Left kidney (tissue), 2 donors: ENCODE results near the gene FRMD7. TPM values are rescaled to one million over a fixed set of nuclear protein-coding genes. Genes with fewer than 3 reads are reported as not detected.

Experiments
- DNase-seq: peaks from one replicate; pipeline ENCODE4 v3.0.0-alpha.2; 2013
- polyA plus RNA-seq: library from polyadenylated mRNA; unstranded; fragments of 120-200 nt; gene quantifications from one replicate; pipeline ENCODE4 v1.2.1, GENCODE V29; 2013; ENCODE audit not compliant: insufficient read length

Gene FRMD7
- polyA plus RNA-seq, 1 donor = 1.3 TPM

DNA sequence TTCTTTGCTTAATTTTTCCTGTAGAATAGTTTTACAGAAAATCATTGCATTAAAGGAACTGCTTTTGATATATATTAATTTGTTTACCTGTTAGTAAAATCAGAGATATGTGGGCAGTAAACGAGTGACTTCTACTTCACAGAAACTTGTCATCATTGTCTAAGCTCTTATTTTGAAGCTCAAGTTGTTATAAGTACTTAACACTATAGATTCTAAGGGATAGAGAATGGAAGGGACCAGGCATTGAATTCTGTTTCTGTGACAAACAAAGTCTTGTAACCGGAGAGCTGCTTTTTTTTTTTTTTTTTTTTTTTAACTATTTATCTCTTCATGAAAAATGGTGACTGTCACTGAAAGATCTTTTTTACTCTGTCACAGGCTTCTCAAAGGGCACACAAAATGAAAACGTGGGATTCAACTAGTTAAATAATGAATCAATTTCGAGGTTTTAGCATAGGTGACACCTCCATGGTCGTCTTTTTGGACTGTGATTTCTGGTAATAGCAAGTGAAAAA is 90.3 kb downstream of the FRMD7 start:
- no peak for DNase-seq

DNA sequence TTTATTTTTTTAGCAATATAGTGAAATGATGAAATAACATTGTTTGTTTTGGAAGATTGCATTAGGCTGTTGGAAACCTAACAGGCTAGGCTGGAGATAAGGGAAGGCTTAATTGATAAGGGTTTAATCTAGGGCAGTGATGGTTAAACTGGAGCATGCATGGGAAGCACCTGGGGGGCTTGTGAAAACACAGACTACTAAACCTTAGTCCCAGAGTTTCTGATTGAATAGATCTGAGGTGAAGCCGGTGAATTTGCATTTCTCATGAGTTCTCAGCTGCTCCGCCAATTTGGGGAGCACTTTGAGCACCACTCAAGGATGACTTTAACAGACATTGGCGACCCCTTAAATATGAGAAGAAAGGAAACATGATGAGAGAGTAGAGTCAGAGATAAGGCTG is 93.2 kb downstream of the FRMD7 start:
- DNase-seq = no peak

GRCh38 chrX:132033166-132033565 is 94.7 kb downstream of the FRMD7 start:
- DNase-seq = no peak

DNA sequence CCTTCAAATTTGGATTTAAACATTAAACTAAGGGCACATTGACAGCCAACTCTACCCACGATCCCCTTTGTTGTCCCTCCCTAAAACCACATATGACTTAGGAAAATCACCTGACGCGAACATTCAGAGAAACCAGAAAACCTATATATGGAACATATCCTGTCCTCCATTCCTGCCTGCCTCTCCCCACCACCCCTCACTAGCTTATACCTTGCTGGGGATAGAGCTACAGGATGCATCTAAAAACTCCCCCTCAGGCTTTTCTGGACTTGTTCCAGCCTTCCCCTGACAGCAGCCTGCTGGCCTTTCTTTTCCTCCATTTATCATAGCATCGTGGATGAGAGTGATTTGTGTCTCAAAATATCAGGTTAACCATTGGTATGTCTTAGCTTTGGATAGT is 96.0 kb downstream of the FRMD7 start:
- DNase-seq = no peak

- no peak for DNase-seq
Observed at GRCh38 chrX:132030264-132030663, 97.6 kb downstream of the FRMD7 start.

Other genes with a start within 250 kb of the FRMD7 start
- gene STK26, start 104.7 kb downstream of the FRMD7 start, polyA plus RNA-seq = 12.3 TPM
- 50.0 TPM for gene RAP2C, start 91.4 kb upstream of the FRMD7 start, polyA plus RNA-seq